HEK293T (cell line): ENCODE data around the gene MATN4.

Experiments
- ARNT ChIP-seq: fragments of 450-650 bp; IDR thresholded peaks from 2 replicates; pipeline ENCODE4 v1.6.1; 2017; ENCODE audit warnings: mild to moderate bottlenecking
- BHLHE40 ChIP-seq: fragments of 450-650 bp; IDR thresholded peaks from 2 replicates; pipeline ENCODE4 v1.6.1; 2016; ENCODE audit warnings: mild to moderate bottlenecking, moderate library complexity, borderline replicate concordance
- CTBP1 ChIP-seq: fragments of 450-650 bp; IDR thresholded peaks from 2 replicates; pipeline ENCODE4 v1.6.1; 2016; ENCODE audit warnings: borderline replicate concordance
- FOXA1 ChIP-seq: fragments of 450-650 bp; IDR thresholded peaks from 2 replicates; pipeline ENCODE4 v1.6.1; 2016; ENCODE audit warnings: mild to moderate bottlenecking
- FOXK2 ChIP-seq: fragments of 450-650 bp; IDR thresholded peaks from 2 replicates; pipeline ENCODE4 v1.6.1; 2016; ENCODE audit warnings: mild to moderate bottlenecking
- FOXM1 ChIP-seq: fragments of 450-650 bp; IDR thresholded peaks from 2 replicates; pipeline ENCODE4 v1.6.1; 2017; ENCODE audit warnings: mild to moderate bottlenecking, borderline replicate concordance
- HDGF ChIP-seq: fragments of 450-650 bp; IDR thresholded peaks from 2 replicates; pipeline ENCODE4 v1.6.1; 2017; ENCODE audit warnings: antibody characterized with exemption, borderline replicate concordance
- NFRKB ChIP-seq: fragments of 450-650 bp; IDR thresholded peaks from 2 replicates; pipeline ENCODE4 v1.6.1; 2016; ENCODE audit warnings: mild to moderate bottlenecking, moderate library complexity
- SP1 ChIP-seq: fragments of 450-650 bp; IDR thresholded peaks from 2 replicates; pipeline ENCODE4 v1.6.1; 2017
- SUZ12 ChIP-seq: fragments of 450-650 bp; IDR thresholded peaks from 2 replicates; pipeline ENCODE4 v1.6.1; 2016; ENCODE audit warnings: mild to moderate bottlenecking
- TARDBP ChIP-seq: fragments of 450-650 bp; IDR thresholded peaks from 2 replicates; pipeline ENCODE4 v1.6.1; 2016
- TF ChIP-seq, protein P1 (sequence below): fragments of 450-650 bp; IDR thresholded peaks from 2 replicates; pipeline ENCODE4 v1.6.1; 2016

DNA sequence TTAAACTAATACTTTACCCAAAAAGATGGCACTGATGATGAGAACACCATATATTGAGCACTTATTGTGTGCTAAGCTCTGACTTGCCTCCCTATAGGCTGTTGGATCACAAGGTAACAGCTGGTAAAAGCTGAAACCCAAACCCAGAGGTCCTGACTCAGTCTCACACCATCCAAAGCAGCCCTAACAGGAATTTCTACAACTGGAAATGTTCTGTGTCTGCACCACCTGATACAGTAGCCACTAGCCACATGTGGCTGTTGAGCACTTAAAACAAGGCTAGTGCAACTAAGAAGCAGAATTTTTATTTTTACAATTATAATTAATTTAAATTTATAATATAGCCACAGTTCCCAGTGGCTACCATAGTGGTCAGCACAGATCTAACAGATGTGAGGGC, 15.6 kb upstream of the MATN4 start:
- TF ChIP-seq FOXA1: no peak
- TF ChIP-seq HDGF: no peak
- no peak for TF ChIP-seq TARDBP
- TF ChIP-seq, protein P1, sequence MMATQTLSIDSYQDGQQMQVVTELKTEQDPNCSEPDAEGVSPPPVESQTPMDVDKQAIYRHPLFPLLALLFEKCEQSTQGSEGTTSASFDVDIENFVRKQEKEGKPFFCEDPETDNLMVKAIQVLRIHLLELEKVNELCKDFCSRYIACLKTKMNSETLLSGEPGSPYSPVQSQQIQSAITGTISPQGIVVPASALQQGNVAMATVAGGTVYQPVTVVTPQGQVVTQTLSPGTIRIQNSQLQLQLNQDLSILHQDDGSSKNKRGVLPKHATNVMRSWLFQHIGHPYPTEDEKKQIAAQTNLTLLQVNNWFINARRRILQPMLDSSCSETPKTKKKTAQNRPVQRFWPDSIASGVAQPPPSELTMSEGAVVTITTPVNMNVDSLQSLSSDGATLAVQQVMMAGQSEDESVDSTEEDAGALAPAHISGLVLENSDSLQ: no peak
- TF ChIP-seq SP1: no peak
- no peak for TF ChIP-seq FOXK2
- TF ChIP-seq FOXM1: no peak
- no peak for TF ChIP-seq BHLHE40
- no peak for TF ChIP-seq CTBP1
- no peak for TF ChIP-seq ARNT
- TF ChIP-seq SUZ12: no peak
- TF ChIP-seq NFRKB: no peak
